KMS-11 (cell line): ENCODE data around the gene CDH4.

Experiments
- H2AFZ ChIP-seq: fragments of 200-600 bp; sonication (generic); 2 replicates; pipeline ENCODE4 v1.6.1; 2016; ENCODE audit warnings: antibody characterized with exemption, mixed run types, low read depth
- H3K27ac ChIP-seq: fragments of 200-600 bp; sonication (generic); 2 replicates; pipeline ENCODE4 v1.6.1; 2016; ENCODE audit warnings: mild to moderate bottlenecking, mixed run types
- H3K27me3 ChIP-seq: fragments of 200-600 bp; sonication (generic); 2 replicates; pipeline ENCODE4 v1.6.1; 2017; ENCODE audit warnings: mild to moderate bottlenecking, low read depth, mixed run types, moderate library complexity; ENCODE audit not compliant: insufficient read depth
- H3K36me3 ChIP-seq: fragments of 200-600 bp; sonication (generic); 2 replicates; pipeline ENCODE4 v1.6.1; 2017; ENCODE audit warnings: mild to moderate bottlenecking, mixed run types; ENCODE audit not compliant: insufficient read depth
- H3K4me1 ChIP-seq: fragments of 200-600 bp; sonication (generic); 2 replicates; pipeline ENCODE4 v1.6.1; 2016; ENCODE audit warnings: mild to moderate bottlenecking, low read depth, mixed run types; ENCODE audit not compliant: poor library complexity, severe bottlenecking
- H3K4me2 ChIP-seq: fragments of 200-600 bp; sonication (generic); 2 replicates; pipeline ENCODE4 v1.7.0; 2016; ENCODE audit warnings: mild to moderate bottlenecking, mixed run types
- H3K4me3 ChIP-seq: fragments of 200-600 bp; sonication (generic); IDR thresholded peaks from 2 replicates; pipeline ENCODE4 v1.6.1; 2017; ENCODE audit warnings: low read depth, low read length, mixed read lengths; ENCODE audit not compliant: insufficient read depth
- H3K79me2 ChIP-seq: fragments of 200-600 bp; sonication (generic); 2 replicates; pipeline ENCODE4 v1.6.1; 2016; ENCODE audit warnings: low read depth, mixed run types; ENCODE audit not compliant: insufficient read depth
- H3K9ac ChIP-seq: fragments of 200-600 bp; sonication (generic); 2 replicates; pipeline ENCODE4 v1.6.1; 2016; ENCODE audit warnings: mild to moderate bottlenecking, mixed run types
- H4K20me1 ChIP-seq: fragments of 200-600 bp; sonication (generic); 2 replicates; pipeline ENCODE4 v1.6.1; 2016; ENCODE audit warnings: mild to moderate bottlenecking, mixed run types; ENCODE audit not compliant: insufficient read depth
- CTCF ChIP-seq: fragments of 200-600 bp; sonication (generic); conservative IDR thresholded peaks from 2 replicates; pipeline ENCODE4 v1.6.1; 2017; ENCODE audit warnings: low read depth, mild to moderate bottlenecking, antibody characterized with exemption, low read length, moderate library complexity, mixed read lengths

CDH4 gene

DNA sequence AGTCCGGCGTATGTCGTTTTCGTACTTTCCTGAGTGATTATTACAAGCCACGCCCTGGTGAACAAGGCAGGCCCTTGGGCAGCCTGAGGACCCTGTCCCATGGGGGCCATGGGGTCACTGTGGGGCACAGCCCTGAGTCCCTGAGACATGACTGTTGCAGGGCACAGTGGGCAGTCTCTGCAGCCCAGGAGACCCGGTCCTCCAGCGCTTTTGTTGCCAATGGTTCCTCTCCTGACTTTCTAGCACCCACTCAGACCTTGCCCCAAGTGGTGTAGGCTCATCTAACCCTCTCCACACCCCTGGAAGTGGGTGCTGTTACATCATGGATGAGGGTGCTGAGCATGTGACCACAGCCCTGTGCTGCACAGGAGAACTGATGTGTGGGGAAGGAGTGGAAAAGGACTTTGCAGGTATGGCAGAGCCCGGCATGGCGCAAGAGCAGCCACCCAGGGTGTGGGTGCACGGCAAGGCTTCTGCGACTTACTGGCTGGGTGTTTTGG is 494.1 kb downstream of the CDH4 start:
- Histone ChIP-seq H4K20me1 (no peaks in the 10 kb centered on the region), H3K9ac (no peak overlapping the region)
- no peak for TF ChIP-seq CTCF

DNA sequence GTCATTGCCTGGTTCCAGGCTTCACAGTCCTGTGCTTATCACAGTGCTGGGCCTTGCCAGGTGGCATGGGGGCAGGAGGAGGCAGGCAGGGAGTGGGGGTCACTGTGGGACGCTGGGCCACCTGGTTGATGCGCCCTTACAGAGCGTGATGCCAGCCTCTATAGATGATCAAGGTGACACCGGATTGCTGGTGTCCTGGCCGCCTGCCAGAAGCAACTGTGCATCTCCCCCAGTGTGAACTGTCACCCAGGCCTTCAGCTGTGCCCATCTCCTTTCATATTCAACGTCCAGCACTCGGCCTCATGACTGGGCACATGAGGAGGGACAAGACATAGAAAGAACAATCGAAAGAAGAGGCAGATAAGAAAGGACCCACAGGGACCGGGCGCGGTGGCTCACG is 494.7 kb downstream of the CDH4 start:
- Histone ChIP-seq H3K27ac (no peak overlapping the region), H4K20me1 (no peaks in the 10 kb centered on the region), H2AFZ (no peak overlapping the region), H3K4me2 (no peak overlapping the region), H3K4me3 (no peak overlapping the region), H3K4me1 (no peaks in the 10 kb centered on the region), H3K9ac (no peak overlapping the region), H3K36me3 (no peaks in the 10 kb centered on the region), H3K27me3 (peaks cover 11% of the 10 kb centered on the region), H3K79me2 (no peaks in the 10 kb centered on the region)
- no peak for TF ChIP-seq CTCF

More for the DNA sequence above, 494.1 kb downstream of the CDH4 start:
- H3K27ac ChIP-seq = no peak overlapping the region
- no peak overlapping the region for H3K4me2 ChIP-seq
- no peaks in the 10 kb centered on the region for H3K79me2 ChIP-seq
- H3K36me3 ChIP-seq = no peaks in the 10 kb centered on the region
- peaks cover 11% of the 10 kb centered on the region for H3K27me3 ChIP-seq
- H2AFZ ChIP-seq = no peak overlapping the region
- H3K4me1 ChIP-seq = no peaks in the 10 kb centered on the region
- H3K4me3 ChIP-seq = no peak overlapping the region

DNA sequence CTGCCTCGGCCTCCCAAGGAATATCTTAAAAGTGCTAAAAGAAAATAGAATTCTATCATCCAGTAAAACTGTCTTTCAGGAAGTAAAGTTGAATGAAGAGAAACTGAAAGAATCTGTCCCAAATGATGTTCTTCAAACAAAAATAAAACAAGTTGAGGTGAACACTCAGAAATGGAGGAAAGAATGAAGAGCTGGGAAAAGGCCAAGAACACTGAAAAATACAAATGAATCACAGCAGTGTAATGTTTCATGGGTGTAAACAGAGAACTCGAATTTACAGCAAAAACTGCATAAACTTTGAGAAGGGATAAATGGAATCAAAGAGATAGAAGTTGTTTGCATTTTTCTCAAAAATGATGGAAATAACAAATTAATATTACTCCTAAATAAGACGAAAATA is 496.3 kb downstream of the CDH4 start:
- Histone ChIP-seq H3K4me2 (no peak overlapping the region), H3K9ac (no peak overlapping the region), H3K79me2 (no peaks in the 10 kb centered on the region), H3K4me3 (no peak overlapping the region), H3K4me1 (no peaks in the 10 kb centered on the region), H2AFZ (no peak overlapping the region), H3K36me3 (no peaks in the 10 kb centered on the region), H3K27ac (no peak overlapping the region), H4K20me1 (no peaks in the 10 kb centered on the region), H3K27me3 (peaks cover 12% of the 10 kb centered on the region)
- TF ChIP-seq CTCF = no peak

- TF ChIP-seq CTCF = no peak
- no peaks in the 10 kb centered on the region for H3K36me3 ChIP-seq
- peaks cover 7% of the 10 kb centered on the region; the same call in 1 of the 2 replicates for H3K27me3 ChIP-seq
- no peaks in the 10 kb centered on the region for H4K20me1 ChIP-seq
- H3K4me3 ChIP-seq = no peak overlapping the region
- no peak overlapping the region for H3K27ac ChIP-seq
- H3K79me2 ChIP-seq = no peaks in the 10 kb centered on the region
- no peak overlapping the region for H3K4me2 ChIP-seq
- no peak overlapping the region for H3K9ac ChIP-seq
- H3K4me1 ChIP-seq = no peaks in the 10 kb centered on the region
- no peak overlapping the region for H2AFZ ChIP-seq
Observed at GRCh38 chr20:61749406-61750075, 497.5 kb downstream of the CDH4 start.
